Calu3 (cell line): ENCODE measurements around the gene SERPINB1. TPM values are rescaled to one million over a fixed set of nuclear protein-coding genes. Genes with fewer than 3 reads are reported as not detected.

ENCODE experiments used
- BruUV-seq: library from RNA; stranded (reverse); fragments of 400-500 nt; replicated peaks from 2 replicates; lab custom pipeline; 2021; lab: Mats Ljungman, UMichigan
- CTCF ChIA-PET: fragments of 300-600 bp; sonication (Branson Sonifier 250); formaldehyde crosslinking; loops from one replicate; lab custom pipeline; 2022; ENCODE audit warnings: antibody characterized with exemption; lab: Charles Lee
- DNase-seq: peaks from one replicate; pipeline ENCODE4 v3.0.0; 2022
- H3K27ac Mint-ChIP-seq: one replicate; pipeline ENCODE4 v1.8.0; 2022; ENCODE audit warnings: mixed read lengths; ENCODE audit not compliant: unreplicated experiment
- H3K27me3 Mint-ChIP-seq: one replicate; pipeline ENCODE4 v1.8.0; 2022; ENCODE audit warnings: mixed read lengths; ENCODE audit not compliant: unreplicated experiment
- H3K36me3 Mint-ChIP-seq: one replicate; pipeline ENCODE4 v1.8.0; 2022; ENCODE audit warnings: mild to moderate bottlenecking, moderate library complexity, mixed read lengths; ENCODE audit not compliant: insufficient read depth, unreplicated experiment
- H3K4me1 Mint-ChIP-seq: one replicate; pipeline ENCODE4 v1.8.0; 2022; ENCODE audit warnings: mild to moderate bottlenecking, low read depth, mixed read lengths; ENCODE audit not compliant: unreplicated experiment
- H3K4me3 Mint-ChIP-seq: one replicate; pipeline ENCODE4 v1.8.0; 2022; ENCODE audit warnings: mild to moderate bottlenecking, low read depth, moderate library complexity, mixed read lengths; ENCODE audit not compliant: unreplicated experiment
- H3K9me3 Mint-ChIP-seq: one replicate; pipeline ENCODE4 v1.8.0; 2022; ENCODE audit warnings: low read depth, mixed read lengths; ENCODE audit not compliant: unreplicated experiment
- intact Hi-C: fragments of 100-400 bp; cut with micrococcal nuclease; formaldehyde crosslinking; loops from one replicate; pipeline ENCODE4 v1.10.0; 2022; ENCODE audit not compliant: unreplicated experiment
- total RNA-seq: library from RNA; stranded (reverse); gene quantifications from 2 replicates; pipeline ENCODE4 v1.2.3, GENCODE V29; 2022
- TF ChIP-seq, protein P1 (sequence below): fragments of 200-600 bp; IDR thresholded peaks from one replicate; pipeline ENCODE4 v1.8.0; 2022; ENCODE audit warnings: antibody characterized with exemption; ENCODE audit not compliant: unreplicated experiment

The SERPINB1 gene
- total RNA-seq, 1 experiment from 2014 or later = 56.3 TPM

DNA sequence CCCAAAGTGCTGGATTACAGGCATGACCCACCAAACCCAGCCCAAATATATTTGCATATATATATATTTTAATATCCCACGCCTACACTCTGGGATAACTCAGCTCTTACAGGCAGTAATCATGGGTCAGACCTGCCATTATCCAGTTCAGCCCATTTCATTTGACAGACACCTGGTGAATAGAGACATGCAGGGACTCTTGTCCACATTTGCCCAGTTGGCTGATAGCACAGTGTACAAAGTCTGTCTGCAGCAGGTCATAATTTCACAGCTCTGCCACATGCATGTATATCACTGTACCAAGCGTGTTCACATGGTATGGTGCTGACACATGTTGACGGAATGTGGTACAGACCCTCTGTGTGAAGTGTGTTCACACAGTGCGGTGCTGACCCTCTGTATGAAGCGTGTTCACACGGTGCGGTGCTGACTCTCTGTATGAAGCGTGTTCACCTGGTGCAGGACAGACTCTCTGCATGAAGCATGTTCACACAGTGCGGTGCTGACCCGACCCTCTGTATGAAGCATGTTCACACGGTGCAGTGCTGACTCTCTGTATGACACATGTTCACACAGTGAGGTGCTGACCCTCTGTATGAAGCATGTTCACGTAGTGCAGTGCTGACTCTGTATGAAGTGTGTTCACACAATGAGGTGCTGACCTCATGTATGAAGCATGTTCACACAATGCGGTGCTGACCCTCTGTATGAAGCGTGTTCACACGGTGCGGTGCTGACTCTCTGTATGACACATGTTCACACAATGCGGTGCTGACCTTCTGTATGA lies 10.3 kb upstream of the SERPINB1 start:
- Mint-ChIP-seq H3K4me1 (peaks cover 38% of the 10 kb centered on the region), H3K36me3 (peaks cover 16% of the 10 kb centered on the region), H3K27ac (no peak overlapping the region), H3K9me3 (no peaks in the 10 kb centered on the region), H3K27me3 (no peaks in the 10 kb centered on the region), H3K4me3 (no peak overlapping the region)
- CTCF ChIA-PET = no interaction called here
- DNase-seq = no peak
- intact Hi-C loops = no loop called here
- BruUV-seq = no TSS peak
- TF ChIP-seq, protein P1, sequence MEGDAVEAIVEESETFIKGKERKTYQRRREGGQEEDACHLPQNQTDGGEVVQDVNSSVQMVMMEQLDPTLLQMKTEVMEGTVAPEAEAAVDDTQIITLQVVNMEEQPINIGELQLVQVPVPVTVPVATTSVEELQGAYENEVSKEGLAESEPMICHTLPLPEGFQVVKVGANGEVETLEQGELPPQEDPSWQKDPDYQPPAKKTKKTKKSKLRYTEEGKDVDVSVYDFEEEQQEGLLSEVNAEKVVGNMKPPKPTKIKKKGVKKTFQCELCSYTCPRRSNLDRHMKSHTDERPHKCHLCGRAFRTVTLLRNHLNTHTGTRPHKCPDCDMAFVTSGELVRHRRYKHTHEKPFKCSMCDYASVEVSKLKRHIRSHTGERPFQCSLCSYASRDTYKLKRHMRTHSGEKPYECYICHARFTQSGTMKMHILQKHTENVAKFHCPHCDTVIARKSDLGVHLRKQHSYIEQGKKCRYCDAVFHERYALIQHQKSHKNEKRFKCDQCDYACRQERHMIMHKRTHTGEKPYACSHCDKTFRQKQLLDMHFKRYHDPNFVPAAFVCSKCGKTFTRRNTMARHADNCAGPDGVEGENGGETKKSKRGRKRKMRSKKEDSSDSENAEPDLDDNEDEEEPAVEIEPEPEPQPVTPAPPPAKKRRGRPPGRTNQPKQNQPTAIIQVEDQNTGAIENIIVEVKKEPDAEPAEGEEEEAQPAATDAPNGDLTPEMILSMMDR = no peak

- no TSS peak for BruUV-seq
- intact Hi-C loops = no loop called here
- CTCF ChIA-PET = interaction anchor here (0.9 to 1.4 kb wide), 3 partner anchors 9 to 137 kb away, joined by 3 to 4 read pairs (median 4); partner anchors contain the start of gene SERPINB1
- Mint-ChIP-seq H3K9me3 (no peaks in the 10 kb centered on the region), H3K4me3 (no peak overlapping the region), H3K27me3 (no peaks in the 10 kb centered on the region), H3K36me3 (peaks cover 24% of the 10 kb centered on the region), H3K27ac (no peak overlapping the region), H3K4me1 (peaks cover 44% of the 10 kb centered on the region)
- TF ChIP-seq, protein P1 = no peak
- DNase-seq = no peak
Observed at GRCh38 chr6:2850538-2851113, 9.0 kb upstream of the SERPINB1 start.

GRCh38 chr6:2848851-2849250 lies 7.2 kb upstream of the SERPINB1 start:
- Mint-ChIP-seq H3K4me1 (peaks cover 30% of the 10 kb centered on the region), H3K27me3 (no peaks in the 10 kb centered on the region), H3K36me3 (peaks cover 20% of the 10 kb centered on the region), H3K27ac (no peak overlapping the region), H3K4me3 (no peak overlapping the region), H3K9me3 (no peaks in the 10 kb centered on the region)
- DNase-seq = no peak
- BruUV-seq = no TSS peak
- intact Hi-C loops = loop anchor here (10.0 kb wide), 1 partner anchor 216 kb away; the partner anchor contains the start of gene RIPK1
- TF ChIP-seq, protein P1 = no peak
- CTCF ChIA-PET = no interaction called here

DNA sequence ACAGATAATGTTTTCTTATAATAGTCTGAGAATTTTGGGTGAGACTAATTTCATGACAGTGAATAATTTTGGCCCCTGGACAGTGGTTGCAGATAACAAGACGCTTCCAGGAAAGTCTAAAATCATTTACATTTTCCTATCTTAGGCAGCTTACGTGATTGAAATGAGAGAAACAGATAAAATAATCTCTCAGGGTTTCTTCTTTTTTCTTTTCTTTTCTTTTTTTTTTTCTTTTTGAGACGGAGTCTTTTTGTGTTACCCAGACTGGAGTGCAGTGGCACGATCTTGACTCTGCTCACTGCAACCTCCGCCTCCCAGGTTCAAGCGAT lies 4.2 kb upstream of the SERPINB1 start:
- intact Hi-C loops = loop anchor here (1.0 to 10.0 kb wide), 4 partner anchors 65 to 219 kb away; partner anchors contain the start of gene RIPK1

More for the DNA sequence above, 4.2 kb upstream of the SERPINB1 start:
- CTCF ChIA-PET = interaction anchor here (0.7 to 2.3 kb wide), 14 partner anchors 12 to 218 kb away, joined by 3 to 27 read pairs (median 4); no protein-coding TSS in a partner anchor
- no TSS peak for BruUV-seq
- H3K36me3 Mint-ChIP-seq = peaks cover 31% of the 10 kb centered on the region
- TF ChIP-seq, protein P1 = no peak
- DNase-seq = no peak
- peaks cover 22% of the 10 kb centered on the region for H3K4me1 Mint-ChIP-seq
- peak overlapping the region; percentile 96 for H3K27ac Mint-ChIP-seq
- no peak overlapping the region for H3K4me3 Mint-ChIP-seq
- H3K9me3 Mint-ChIP-seq = no peaks in the 10 kb centered on the region
- no peaks in the 10 kb centered on the region for H3K27me3 Mint-ChIP-seq
